ENCODE data around the gene IFI30.
"Not testable (repeated sequence)": the region's sequence is repeated elsewhere in the genome, so short reads cannot be mapped to it uniquely, and the experiment has no call there.

Gene IFI30

DNA sequence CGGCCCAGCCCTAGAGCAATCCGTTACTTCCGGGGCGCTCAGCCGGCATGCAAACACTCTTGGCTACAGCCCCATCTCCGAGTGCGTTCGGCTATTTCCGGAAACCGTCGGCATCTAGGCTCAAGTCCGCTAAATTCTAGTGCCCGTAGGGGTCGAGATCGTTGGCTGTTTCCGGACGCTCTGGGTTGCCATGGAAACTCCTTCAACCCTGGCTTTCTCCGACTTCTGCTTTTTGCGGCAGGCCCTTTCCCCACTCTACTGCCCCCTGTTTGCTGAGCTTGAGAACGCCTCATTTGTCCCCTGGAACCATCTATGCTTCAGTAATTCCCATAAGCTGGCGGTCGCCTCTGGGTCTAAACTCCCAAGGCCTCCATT lies 21.2 kb upstream of the IFI30 start:
- peak; percentile 94 to 97 for DNase-seq (ENCODE audit: extremely low read depth in 1 of 2, low read depth in 1 of 2)

DNA sequence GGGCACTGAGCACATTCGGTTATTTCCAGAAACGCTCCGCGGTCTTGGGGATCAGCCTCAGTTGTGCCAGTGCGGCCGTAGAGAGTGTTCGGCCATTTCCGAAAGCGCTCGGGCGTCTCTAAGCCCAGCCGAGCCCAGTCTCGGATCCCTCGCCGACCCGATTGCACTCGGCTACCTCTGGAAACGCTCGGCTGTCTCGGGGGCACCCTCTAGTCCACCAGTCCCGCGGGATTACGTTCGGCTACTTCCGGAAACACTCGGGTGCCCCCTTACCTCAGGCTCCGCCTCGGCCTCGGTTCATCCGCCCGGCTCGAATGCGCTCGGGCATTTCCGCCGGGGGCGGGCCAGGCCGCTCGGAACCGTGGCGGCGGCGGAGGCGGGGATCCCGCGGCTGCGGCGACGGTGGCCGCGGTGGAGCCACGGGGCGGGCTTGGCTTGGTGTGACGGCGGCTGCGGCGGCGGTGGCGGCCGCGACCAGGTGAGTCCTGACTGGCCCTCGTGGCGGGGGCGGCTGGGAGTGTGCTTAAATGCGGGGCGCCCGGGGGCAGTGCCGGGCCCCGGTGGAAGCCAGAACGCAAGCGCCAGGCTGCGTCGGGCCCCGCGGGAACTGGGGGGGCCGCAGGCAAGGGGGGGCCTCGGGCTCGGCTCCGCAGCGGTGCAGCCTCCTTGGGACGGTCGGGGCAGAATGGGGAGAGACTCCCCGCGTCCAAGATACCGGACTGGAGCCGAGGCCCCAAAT lies 20.6 kb upstream of the IFI30 start, which contains the start of gene PIK3R2:
TSS of gene PIK3R2 (plus strand) at position 347 of the 739 bp plus-strand sequence. CDS start 2,717 bp downstream, outside the sequence.
- peak; percentile 97 to 100 for DNase-seq (ENCODE audit: extremely low read depth in 1 of 2, low read depth in 1 of 2)

DNA sequence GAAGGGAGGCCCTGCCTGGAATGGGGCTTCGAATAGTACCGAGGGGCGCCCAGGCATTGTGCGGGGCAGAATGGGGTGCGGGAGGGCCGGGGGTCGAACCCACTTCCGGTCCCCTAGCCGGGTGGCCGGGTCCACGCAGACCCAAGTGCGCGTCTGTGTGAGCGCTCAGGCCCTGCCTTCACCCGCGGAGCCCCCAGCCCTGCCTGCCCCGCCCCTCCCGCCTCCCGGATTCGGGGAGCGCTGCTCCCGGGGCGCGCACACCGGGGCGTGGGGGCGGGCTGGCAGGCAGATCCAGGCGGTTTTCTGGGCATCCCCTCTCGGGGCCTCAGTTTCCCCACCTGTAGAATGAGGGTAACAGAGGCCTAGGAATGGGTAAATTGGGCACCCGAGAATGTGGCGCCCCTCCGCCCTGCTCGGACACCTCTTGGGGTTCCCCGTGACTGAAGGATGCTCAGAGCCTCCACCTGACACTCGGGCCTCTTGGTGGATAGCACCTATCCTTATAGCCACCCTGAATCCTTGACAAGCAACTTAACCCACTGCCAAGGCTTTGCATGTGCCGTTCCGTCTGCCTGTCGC lies 20.0 kb upstream of the IFI30 start:
- no peak for DNase-seq (ENCODE audit: extremely low read depth in 1 of 2, low read depth in 1 of 2)

DNA sequence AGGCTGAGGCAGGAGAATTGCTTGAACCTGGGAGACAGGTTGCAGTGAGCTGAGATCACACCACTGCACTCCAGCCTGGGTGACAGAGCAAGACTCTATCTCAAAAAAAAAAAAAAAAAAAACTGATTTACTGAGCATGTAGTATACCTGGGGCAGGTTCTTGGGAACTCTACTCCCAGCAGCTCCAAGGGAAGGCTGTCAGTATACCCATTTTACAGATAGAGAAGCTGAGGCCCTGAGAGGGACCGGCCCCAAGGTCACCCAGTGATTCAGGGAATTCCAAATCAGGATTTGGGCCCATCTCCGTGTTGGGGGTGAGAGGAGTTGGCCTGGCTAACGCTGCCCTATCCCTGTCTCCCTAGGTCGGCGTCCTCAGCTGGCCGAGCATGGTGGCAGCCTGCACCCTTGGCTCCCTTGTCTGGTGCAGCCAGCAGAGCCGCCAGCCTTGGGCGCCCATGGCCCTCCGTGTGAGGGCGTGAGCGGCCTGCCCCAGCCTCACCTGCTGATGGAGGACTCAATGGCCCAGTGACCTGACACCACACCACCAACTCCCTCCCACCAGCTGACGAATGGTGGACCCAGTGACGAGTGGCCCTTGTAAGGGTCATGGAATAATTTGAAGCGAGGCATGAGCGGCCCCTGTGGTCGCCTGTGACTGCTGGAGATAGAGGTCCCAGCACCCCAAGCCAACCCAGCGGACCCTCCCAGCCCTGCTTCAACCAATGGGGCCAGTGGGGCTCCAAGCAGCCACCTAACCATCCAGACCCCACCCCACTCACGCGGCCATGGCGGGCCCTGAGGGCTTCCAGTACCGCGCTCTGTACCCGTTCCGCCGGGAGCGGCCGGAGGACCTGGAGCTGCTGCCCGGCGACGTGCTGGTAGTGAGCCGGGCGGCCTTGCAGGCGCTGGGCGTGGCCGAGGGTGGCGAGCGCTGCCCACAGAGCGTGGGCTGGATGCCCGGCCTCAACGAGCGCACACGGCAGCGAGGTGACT lies 18.2 kb upstream of the IFI30 start:
- no peak for DNase-seq (ENCODE audit: extremely low read depth in 1 of 2, low read depth in 1 of 2)

DNA sequence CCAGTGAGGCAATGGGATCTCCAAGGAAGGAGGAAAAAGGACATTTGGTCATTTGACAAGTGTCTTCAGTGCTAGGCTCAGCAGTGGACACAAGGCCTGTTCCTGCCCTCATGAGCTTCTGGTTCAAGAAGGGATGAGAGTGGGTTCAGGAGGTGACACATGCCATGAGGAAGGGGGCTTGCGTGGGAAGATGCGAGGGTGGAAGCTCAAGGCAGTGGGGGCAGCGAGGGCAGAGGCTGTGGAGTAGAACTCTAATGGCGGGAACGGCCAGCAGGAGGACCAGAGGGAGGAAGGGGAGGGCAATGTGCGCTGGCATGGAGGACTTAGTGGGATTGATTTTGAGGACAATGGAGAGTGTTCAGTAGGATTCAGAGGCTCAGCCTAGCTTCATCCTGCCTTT lies 17.3 kb upstream of the IFI30 start:
- no peak for DNase-seq (ENCODE audit: extremely low read depth in 1 of 2, low read depth in 1 of 2)

DNA sequence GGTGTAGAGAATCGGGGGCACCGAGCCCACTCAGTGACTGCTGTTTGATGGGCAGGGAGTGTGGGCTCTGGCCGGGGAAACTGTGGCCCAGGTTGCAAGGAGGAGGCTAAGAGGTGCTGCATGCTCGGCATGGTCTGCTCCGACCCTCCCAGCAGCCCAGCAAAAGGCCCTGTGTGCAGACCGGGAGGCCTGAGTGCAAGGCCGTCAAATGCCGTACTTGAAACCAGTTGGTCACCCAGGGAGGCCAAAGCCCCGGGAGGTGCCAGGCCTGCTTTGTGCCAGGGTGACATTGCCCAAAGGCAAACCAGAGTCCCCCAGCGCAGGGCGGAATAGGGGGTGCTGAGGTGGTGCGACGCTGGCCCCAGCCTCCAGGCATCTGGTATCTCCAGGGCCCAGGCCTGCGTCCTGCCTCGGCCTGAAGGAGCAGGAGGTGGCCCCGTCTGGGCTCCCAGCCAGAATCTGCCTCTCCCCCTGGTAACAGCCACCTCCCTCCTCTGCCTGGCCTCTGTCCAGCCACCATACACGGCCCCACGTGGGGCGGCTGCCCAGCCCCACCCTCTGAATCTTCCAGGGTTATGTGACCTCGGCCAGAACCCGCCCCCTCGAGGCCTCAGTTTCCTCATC lies 16.7 kb upstream of the IFI30 start:
- DNase-seq (ENCODE audit: extremely low read depth in 1 of 2, low read depth in 1 of 2), result no peak

DNA sequence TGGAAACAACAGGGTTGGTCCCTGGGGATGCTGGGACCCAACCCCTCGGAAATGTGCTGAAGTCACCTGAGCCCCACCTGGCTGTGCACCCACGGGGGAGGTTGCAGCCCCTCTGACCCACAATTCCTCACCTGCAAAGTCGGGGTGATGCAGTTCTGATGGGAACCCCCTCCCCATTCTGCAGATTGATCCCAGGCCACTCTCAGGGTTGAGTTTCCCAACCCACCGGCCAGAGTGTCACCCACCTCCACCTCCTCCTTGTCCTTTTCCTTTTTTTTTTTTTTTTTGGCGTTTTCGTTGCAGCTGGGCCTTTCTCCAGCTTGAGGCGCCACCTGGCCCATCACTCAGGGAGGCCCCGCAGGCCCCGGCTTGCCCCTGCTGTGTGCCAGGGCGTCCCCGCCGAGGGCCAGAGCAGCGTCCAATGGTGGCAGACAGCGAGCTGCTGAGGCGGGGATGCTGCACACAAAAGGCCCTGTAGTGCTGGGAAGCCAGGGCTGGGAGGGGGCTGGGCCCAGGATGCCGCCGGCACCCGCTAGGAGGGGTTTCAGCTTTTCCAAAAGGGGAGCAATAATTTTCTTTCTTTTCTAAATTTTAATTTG lies 16.0 kb upstream of the IFI30 start:
- DNase-seq (ENCODE audit: extremely low read depth in 1 of 2, low read depth in 1 of 2), result no peak

DNA sequence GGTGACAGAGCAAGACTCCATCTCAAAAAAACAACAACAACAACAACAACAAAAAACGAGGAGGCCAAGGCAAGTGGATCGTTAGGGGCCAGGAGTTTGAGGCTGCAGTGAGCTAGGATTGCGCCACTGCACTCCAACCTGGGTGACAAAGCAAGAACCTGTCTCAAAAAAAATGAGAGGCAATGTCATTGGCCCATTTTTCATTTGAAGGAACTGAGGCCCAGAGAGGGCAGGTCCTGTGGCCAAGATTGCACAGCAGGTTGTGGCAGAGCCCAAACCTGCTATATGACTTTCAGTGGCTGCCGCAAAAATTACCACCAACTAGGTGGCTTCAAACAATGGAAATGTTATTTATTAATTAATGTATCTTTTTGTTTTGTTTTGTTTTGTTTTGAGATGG lies 15.1 kb upstream of the IFI30 start:
- DNase-seq (ENCODE audit: extremely low read depth in 1 of 2, low read depth in 1 of 2), result no peak

DNA sequence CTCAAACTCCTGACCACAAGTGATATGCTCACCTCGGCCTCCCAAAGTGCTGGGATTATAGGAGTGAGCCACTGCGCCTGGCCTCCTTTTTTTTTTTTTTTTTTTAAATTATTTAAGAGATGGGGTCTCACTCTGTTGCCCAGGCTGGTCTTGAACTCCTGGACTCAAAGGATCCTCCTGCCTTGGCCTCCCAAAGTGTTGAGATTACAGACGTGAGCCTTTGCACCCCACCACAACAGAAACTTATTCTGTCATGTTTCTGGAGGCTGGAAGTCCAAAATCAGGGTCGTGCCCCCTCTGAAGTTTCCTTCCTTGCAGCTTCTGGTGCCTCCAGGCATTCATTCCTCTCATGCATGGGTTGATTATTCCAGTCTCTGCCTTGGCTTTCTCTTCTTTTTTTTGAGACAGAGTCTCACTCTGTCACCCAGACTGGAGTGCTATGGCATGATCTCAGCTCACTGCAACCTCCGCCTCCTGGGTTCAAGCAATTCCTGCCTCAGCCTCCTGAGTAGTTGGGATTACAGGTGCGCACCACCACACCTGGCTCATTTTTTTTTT lies 14.5 kb upstream of the IFI30 start:
- DNase-seq (ENCODE audit: extremely low read depth in 1 of 2, low read depth in 1 of 2), result not testable (repeated sequence)

DNA sequence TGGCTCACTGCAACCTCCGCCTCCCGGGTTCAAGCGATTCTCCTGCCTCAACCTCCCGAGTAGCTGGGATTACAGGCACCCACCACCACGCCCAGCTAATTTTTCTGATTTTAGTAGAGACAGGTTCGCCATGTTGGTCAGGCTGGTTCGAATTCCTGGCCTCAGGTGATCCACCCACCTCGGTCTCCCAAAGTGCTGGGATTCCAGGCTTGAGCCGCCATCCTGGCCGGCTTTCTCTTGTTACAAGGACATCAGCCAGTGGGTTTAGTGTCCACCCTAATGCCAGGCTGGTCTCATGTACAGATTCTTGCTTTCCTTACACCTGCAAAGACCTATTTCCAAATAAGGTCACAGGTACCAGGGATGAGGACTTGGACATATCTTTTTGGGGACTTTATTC lies 13.8 kb upstream of the IFI30 start:
- no peak for DNase-seq (ENCODE audit: extremely low read depth in 1 of 2, low read depth in 1 of 2)

DNA sequence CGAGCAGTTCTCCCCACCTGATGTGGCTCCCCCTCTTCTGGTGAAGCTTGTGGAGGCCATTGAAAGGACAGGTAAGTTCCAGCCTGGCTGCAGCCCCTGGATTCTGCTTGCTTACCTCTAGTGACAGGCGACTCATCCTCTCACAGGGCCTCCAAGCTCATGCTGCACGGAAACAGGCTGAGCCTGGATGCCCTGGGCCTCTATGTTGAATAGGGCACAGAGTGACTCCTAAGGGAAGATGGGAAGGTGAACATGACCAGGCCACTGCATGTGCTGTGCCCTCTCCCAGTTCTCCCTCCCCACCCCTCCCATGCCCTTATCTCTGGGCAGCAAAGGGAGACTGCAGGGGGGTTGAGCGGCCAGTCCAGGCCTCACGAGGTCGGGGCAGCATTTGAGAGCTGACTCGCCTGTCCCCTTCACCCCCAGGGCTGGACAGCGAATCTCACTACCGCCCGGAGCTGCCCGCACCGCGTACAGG lies 13.1 kb upstream of the IFI30 start:
- DNase-seq (ENCODE audit: extremely low read depth in 1 of 2, low read depth in 1 of 2), result no peak

DNA sequence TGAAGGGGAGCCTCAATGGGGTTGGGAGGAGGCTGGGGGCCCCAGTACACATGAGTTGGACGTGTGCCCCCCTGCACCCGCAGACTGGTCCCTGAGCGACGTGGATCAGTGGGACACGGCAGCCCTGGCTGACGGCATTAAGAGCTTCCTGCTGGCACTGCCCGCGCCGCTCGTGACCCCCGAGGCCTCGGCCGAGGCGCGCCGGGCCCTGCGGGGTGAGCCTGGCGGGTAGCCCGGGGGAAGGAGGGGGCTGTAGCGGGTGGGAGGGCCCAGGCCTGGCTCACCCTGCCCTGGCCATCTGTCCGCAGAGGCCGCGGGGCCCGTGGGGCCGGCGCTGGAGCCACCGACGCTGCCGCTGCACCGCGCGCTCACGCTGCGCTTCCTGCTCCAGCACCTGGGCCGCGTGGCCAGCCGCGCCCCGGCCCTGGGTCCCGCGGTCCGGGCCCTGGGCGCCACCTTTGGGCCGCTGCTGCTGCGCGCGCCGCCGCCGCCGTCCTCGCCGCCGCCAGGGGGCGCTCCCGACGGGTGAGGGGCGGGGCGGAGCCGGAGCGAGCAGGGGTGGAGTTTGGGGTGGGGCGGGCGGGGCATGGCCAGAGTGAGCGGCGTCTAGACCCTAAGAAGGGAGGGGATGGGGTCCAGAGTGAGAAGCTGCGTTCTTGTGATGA lies 12.5 kb upstream of the IFI30 start:
- peak in 1 of 2 donors; percentile 69 for DNase-seq (ENCODE audit: extremely low read depth in 1 of 2, low read depth in 1 of 2)

DNA sequence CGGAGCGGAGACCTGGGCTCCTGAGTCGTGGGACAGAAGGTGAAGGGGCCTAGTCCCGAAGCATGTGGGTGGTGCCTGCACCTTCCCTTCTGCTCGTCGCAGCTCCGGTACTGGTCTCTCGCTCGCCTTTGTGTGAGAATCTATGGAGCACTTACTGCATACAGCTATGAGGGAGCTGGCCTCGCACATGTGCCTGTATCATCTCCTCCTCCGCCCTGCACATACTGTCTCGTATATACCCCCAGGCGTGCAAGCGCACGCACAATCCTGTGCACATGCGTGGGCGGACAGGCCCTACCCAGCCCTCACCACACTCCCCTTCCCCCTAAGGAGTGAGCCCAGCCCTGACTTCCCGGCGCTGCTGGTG lies 12.0 kb upstream of the IFI30 start:
- no peak for DNase-seq (ENCODE audit: extremely low read depth in 1 of 2, low read depth in 1 of 2)

DNA sequence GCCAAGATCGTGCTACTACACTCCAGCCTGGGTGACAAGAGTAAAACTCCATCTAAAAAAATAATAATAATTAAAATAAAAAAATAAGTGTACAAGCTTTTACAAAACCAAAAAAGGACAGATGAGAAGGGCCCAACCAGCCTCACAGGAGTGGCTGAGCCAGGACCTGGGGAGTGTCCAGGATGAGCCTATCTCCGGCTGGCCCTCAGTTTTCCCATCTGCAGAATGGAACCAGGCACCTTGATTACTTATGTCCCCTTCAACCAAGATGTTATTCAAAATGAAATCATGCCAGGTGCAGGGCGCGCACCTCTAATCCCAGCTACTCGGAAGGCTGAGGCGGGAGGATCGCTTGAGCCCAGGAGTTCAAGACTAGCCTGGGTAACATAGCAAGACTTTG lies 9.5 kb upstream of the IFI30 start:
- DNase-seq (ENCODE audit: extremely low read depth in 1 of 2, low read depth in 1 of 2), result no peak

DNA sequence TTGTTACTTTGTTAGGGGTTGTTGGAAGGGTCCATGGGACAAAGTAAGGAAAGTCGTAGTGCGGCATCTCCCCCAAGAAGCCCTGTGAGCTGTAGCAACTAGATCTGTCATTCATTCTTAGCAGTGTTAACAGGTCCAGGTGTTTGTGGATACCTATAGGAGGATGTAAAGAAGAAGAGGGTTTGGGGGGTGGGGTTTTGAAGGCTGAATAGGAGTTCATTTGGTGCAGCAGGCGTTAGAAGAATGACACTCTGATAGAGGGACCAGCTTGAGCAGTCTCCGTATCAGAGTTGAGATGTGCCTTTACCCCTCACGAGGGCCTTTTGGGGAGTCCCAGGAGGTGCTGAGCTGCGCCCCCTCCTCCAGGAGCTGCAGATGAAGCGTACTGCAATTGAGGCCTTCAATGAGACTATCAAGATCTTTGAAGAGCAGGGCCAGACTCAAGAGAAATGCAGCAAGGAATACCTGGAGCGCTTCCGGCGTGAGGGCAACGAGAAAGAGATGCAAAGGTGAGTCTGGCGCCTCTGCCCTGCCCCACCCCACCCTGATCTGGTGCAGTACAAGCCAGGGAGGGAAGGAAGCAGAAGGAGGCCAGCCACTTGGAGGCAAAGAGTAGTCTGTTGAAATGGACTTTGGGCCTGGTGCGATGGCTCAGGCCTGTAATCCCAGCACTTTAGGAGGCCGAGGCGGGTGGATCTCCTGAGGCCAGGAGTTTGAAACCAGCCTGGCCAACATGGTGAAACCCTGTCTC lies 7.6 kb upstream of the IFI30 start:
- DNase-seq (ENCODE audit: extremely low read depth in 1 of 2, low read depth in 1 of 2), result no peak

DNA sequence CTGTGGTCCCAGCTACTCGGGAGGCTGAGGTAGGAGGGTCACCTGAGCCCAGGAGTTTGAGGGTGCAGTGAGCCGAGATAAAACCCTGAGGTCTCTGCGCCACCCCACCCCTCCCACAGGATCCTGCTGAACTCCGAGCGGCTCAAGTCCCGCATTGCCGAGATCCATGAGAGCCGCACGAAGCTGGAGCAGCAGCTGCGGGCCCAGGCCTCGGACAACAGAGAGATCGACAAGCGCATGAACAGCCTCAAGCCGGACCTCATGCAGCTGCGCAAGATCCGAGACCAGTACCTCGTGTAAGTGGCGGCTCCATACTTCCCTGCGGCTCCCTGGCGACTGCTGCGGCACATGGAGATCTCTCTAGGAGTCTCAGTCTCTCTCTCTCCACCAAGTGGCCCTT lies 6.6 kb upstream of the IFI30 start:
- no peak for DNase-seq (ENCODE audit: extremely low read depth in 1 of 2, low read depth in 1 of 2)

DNA sequence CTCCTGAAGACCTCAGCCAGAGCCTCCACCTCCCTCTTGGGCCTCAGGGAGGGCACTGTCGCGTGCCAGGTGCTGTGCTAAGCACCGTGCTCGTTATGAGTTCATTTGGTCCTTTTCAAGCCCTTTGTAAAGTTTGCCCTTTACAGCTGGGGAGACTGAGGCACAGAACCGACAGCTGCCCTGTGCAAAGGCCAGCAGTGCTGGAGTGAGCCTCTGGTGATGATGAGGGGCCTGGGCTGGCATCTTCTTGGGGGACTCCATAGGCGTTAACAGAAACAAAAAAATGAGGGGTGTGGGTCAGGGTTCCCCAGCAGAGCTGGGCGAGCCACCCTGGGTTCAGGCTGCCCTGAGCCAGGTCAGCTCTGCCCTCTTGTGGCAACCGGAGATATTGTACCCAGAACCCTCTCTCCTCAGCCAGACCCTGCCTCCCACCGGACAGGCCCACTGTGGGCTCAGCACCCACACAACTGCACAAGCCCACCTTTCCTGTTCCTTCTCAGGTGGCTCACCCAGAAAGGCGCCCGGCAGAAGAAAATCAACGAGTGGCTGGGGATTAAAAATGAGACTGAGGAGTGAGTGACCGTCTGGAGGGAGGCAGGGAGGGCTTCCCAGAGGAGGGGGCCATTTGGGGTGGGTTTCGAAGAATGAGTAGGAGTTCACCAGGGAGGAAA lies 5.5 kb upstream of the IFI30 start:
- DNase-seq (ENCODE audit: extremely low read depth in 1 of 2, low read depth in 1 of 2), result no peak

DNA sequence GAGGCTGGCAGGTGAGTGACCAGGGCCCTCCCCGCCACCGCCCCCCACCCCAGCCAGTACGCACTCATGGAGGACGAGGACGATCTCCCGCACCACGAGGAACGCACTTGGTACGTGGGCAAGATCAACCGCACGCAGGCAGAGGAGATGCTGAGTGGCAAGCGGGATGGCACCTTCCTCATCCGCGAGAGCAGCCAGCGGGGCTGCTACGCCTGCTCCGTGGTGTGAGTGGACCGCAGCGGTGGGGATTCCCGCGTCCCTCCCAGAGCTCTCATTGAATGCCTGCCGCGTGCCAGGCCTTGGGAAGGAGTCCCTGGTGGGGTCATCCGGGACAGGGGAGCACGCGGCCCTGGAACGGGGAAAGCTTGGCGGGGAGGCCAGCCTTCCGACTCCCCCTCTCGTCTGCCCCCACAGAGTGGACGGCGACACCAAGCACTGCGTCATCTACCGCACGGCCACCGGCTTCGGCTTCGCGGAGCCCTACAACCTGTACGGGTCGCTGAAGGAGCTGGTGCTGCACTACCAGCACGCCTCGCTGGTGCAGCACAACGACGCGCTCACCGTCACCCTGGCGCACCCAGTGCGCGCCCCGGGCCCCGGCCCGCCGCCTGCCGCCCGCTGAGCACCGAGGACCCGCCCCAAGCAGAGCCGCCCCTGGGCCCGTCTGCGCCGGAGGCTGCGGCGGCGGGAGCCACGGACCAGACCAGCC lies 4.8 kb upstream of the IFI30 start:
- DNase-seq (ENCODE audit: extremely low read depth in 1 of 2, low read depth in 1 of 2), result no peak

All from stimulated activated CD8-positive, alpha-beta memory T cell treated with anti-CD3 and anti-CD28 coated beads, Interleukin-7, amount 100 ng/mL, for 48 hours (primary cell).